ENCODE data around the gene OR4K17. TPM values are rescaled to one million over a fixed set of nuclear protein-coding genes. Genes with fewer than 3 reads are reported as not detected.
"Not testable (repeated sequence)": the region's sequence is repeated elsewhere in the genome, so short reads cannot be mapped to it uniquely, and the experiment has no call there.

OR4K17 gene
- total RNA-seq = not detected
- long read RNA-seq = 0 reads

- no peak within 1 kb of the TSS for H3K4me3 ChIP-seq
- no peaks in the 10 kb centered on the region for H3K27me3 ChIP-seq (ENCODE audit: low read depth)
- no peak for TF ChIP-seq CTCF (IDR thresholded peaks at IDR 0.05)
- intact Hi-C loops (cut with DNase I) = no loop called here
- no peaks in the 10 kb centered on the region for H3K4me1 ChIP-seq
- no peaks in the 10 kb centered on the region for H3K9me3 ChIP-seq
- DNase-seq = no peak
- no peak for ATAC-seq
- H3K36me3 ChIP-seq = no peaks in the 10 kb centered on the region
- H3K27ac ChIP-seq = no peak within 1 kb of the TSS
These were observed at the start of gene OR4K17 for GRCh38 chr14:20110438-20110837. OR4K17 (plus strand) TSS chr14:20110739; CDS start chr14:20117500, 6,761 bp downstream.

- H3K27me3 ChIP-seq (ENCODE audit: low read depth) = no peaks in the 10 kb centered on the region
- no peaks in the 10 kb centered on the region for H3K36me3 ChIP-seq
- no peaks in the 10 kb centered on the region for H3K4me1 ChIP-seq
- H3K27ac ChIP-seq = no peak overlapping the region
- no peaks in the 10 kb centered on the region for H3K9me3 ChIP-seq
- no peak for DNase-seq
- no peak for TF ChIP-seq CTCF (IDR thresholded peaks at IDR 0.05)
- ATAC-seq = no peak
- H3K4me3 ChIP-seq = no peak overlapping the region
- intact Hi-C loops (cut with DNase I) = no loop called here
These were observed 18.5 kb upstream of the OR4K17 start for GRCh38 chr14:20092050-20092449.

- no peaks in the 10 kb centered on the region for H3K4me1 ChIP-seq
- ATAC-seq (no peak), DNase-seq (no peak)
- no peak overlapping the region for H3K27ac ChIP-seq
- H3K36me3 ChIP-seq = no peaks in the 10 kb centered on the region
- H3K27me3 ChIP-seq (ENCODE audit: low read depth) = no peaks in the 10 kb centered on the region
- H3K9me3 ChIP-seq = no peaks in the 10 kb centered on the region
- no peak for TF ChIP-seq CTCF (IDR thresholded peaks at IDR 0.05)
- intact Hi-C loops (cut with DNase I) = no loop called here
- H3K4me3 ChIP-seq = no peak overlapping the region
These were observed 17.1 kb upstream of the OR4K17 start for GRCh38 chr14:20093442-20093841.

- H3K4me3 ChIP-seq; H3K4me1 ChIP-seq; intact Hi-C loops (cut with DNase I); H3K27ac ChIP-seq; H3K27me3 ChIP-seq (ENCODE audit: low read depth); DNase-seq; H3K9me3 ChIP-seq; ATAC-seq; H3K36me3 ChIP-seq: not testable (repeated sequence)
These were observed 11.4 kb upstream of the OR4K17 start for GRCh38 chr14:20098926-20099770.

- intact Hi-C loops (cut with DNase I) = no loop called here
- Histone ChIP-seq H3K9me3 (no peaks in the 10 kb centered on the region), H3K27me3 (ENCODE audit: low read depth) (no peaks in the 10 kb centered on the region), H3K36me3 (no peaks in the 10 kb centered on the region), H3K4me1 (no peaks in the 10 kb centered on the region), H3K27ac (no peak overlapping the region), H3K4me3 (no peak overlapping the region)
- DNase-seq (no peak), ATAC-seq (no peak)
- no peak for TF ChIP-seq CTCF (IDR thresholded peaks at IDR 0.05)
These were observed 1.8 kb downstream of the OR4K17 start for GRCh38 chr14:20112321-20112720.

- ATAC-seq (no peak), DNase-seq (no peak)
- H3K27me3 ChIP-seq (ENCODE audit: low read depth) = no peaks in the 10 kb centered on the region
- no peak overlapping the region for H3K4me3 ChIP-seq
- no peaks in the 10 kb centered on the region for H3K36me3 ChIP-seq
- TF ChIP-seq CTCF (IDR thresholded peaks at IDR 0.05) = no peak
- no peaks in the 10 kb centered on the region for H3K4me1 ChIP-seq
- H3K9me3 ChIP-seq = peaks cover 8% of the 10 kb centered on the region
- intact Hi-C loops (cut with DNase I) = no loop called here
- no peak overlapping the region for H3K27ac ChIP-seq
These were observed 6.2 kb downstream of the OR4K17 start for GRCh38 chr14:20116748-20117147.
